Hematopoietic multipotent progenitor cell (in vitro differentiated cells): Measurements from ENCODE around the gene ZCCHC18. TPM values are rescaled to one million over a fixed set of nuclear protein-coding genes. Genes with fewer than 3 reads are reported as not detected.
"Not testable (repeated sequence)": the region's sequence is repeated elsewhere in the genome, so short reads cannot be mapped to it uniquely, and the experiment has no call there.

Source experiments
- DNase-seq, 3 donors: peaks; one replicate each; pipeline ENCODE4 v3.0.0-alpha.2; 2011 to 2015; ENCODE audit warnings: low read depth in 2 of 3, low spot score in 2 of 3
- total RNA-seq: library from RNA; depleted of rRNA; stranded (reverse); fragments of >200 nt; gene quantifications from one replicate; pipeline ENCODE4 v1.2.3, GENCODE V29; 2012

The ZCCHC18 gene
- 3.8 TPM for total RNA-seq

DNA sequence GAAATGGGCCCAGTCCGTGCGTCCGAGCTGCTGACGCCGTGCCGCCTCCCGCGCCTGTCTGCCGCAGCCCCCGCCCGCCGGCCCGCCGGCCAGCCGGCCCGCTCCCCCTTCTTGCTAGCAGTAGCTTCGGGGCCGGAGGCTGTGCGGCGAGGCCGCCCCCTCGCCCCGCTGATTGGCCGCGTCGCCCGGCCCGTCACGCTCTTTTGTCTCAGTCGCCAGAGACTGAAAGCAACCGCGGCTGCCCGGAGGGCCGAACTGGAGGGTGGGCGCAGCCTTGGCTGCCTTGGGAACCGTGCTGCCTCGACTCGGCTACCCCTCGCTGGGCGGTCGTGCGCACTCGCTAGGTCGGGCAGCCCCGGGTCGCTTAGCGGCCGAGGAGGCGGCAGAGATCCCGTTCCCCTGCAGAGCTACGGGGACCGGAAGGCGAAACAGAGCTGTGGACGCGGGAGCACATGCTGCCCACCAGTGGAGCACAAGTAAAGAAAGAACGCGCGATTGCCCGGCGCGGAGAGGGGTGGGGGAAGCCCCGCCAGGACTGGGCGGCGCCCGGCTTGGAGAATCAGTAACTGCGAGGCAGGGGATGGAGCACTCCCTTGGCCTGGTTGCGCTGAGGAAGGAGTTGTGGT, at the start of gene ZCCHC18:
TSS of gene ZCCHC18 (plus strand) at position 198 of the 626 bp plus-strand sequence. CDS start 1,589 bp downstream, outside the sequence.
- peak in 2 of 3 donors; percentile 25 to 36 for DNase-seq

DNA sequence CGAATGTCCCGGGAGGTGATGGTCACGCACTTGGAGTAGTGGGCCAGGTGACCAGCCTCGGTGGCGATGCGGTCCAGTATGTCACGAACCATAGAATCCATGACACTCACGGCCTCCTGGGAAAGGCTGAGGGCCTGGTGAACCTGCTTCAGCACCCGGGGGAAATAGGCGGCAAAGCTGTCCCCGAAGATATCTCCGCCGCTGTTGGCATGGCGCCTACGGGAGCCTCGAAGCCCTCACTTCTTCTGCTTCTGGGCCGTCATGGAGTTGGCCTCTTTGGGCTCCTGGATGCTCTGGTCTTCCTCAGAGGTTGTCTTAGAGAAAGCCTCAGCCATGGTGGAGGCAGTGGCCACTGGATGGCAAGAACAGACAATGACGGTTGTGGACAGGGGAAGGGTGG, 49.7 kb upstream of the ZCCHC18 start:
- DNase-seq: not testable (repeated sequence)

DNA sequence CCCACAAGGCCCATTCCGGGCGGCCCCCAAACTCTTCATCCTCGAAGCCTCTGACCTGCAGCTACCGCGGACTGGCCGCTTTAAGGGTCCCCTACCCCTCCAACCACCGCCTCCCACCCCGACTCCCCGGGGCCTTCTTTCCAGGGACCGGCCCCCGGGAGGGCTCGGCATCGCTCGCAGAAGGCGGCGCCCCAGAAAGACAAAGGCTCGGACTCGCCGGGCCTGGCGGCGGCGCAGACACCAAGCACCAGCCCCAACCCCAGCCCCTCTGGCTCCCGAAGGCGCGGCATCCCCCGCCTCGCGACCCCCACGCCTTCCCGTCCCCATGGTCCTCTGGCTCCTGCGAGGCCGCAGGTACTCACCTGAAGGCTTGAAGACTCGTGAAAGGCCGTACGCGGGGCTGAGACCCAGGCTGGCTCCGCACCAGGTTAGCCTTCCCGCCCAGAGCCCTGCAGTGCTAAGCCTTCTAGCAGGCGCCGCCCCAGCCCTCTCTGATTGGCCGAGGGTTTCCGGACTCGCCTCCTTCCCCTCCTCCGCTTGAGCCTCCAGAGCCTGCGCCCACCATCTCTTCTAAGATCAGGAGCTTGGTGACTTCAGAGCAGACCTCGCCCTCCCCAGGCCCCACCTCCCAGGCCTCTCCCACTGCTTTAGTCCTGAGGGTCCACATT, 36.4 kb upstream of the ZCCHC18 start, which contains the start of gene TMSB15C:
TSS of gene TMSB15C (minus strand) at position 459 of the 668 bp plus-strand sequence.
- DNase-seq: not testable (repeated sequence)

- not testable (repeated sequence) for DNase-seq
Measured at GRCh38 chrX:104077854-104078253, 34.5 kb upstream of the ZCCHC18 start.

DNA sequence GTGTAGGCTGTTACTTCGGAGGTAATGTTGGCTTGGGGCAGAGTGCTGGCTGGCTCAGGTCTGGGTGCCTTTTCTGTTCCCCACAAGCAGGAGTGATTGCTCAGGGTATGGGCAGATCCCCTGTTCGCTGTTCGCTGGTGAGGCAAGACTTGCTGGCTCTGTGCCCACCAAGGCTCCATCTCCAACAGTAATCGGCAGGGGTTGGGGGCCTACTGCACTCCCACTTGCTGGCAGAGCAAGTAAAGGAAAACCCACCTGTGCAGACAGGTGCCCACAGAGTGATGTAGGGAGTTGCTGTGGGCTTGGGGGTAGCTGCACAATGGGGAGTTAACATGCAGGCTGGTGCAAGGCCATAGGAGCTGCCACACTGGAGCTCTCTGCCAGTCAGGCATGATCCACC, 28.3 kb upstream of the ZCCHC18 start:
- DNase-seq: no peak

DNA sequence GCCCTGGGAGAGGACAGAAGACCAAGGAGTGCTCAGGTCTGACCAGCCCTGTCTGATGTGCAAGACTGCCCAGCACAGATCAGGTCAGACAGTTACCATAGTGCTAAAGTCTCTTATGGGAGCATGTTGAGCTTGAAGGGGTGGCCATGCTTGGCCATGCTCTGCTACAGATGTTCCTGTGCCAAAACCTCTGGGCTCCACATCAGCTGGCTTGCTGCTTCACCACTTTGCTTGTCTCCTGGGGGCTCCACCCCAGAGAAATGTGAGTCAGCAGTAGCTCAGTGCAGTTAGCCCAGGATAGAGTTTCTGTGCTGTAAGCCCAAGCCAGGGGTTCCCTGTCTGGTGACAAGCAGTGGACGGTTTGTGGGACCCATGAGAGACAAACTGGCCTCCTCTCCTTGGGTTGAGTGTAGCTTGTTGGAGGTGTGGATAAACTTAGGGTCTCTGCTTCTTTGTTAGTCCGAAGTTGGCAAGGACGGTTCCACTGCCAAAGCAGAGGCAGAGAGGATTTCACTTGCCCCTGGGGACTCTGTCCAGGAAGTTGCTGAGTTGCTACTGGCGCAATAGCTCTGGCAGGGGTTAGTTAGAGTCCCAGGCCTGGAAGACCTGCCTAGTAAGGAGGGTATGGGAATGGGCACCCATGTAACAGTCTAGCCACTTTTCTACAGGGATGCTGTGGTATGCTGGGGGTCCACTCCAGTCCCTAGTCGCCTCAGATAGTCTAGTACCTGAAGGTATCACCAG, 27.6 kb upstream of the ZCCHC18 start:
- DNase-seq: no peak

- DNase-seq: no peak
Measured at GRCh38 chrX:104085477-104085876, 26.8 kb upstream of the ZCCHC18 start.

DNA sequence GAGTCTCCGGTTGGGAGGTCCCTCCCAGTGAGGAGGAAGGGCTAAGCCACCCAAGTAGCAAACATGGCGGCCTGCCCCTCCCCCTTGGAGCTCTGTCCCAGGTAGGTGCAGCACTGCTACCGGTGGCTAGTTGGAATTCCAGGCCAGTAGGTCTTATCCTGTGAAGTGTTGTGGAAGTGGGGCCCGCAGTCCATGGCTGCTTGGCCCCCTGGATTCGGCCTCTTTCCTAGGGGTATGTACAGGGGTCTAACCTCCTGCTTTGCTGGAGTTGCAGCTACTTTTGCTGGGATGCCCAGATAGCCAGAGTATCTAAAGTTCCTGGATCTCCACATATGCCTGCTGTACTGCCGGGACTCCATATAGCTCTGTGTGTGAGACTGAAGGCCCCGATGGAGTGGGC, 26.4 kb upstream of the ZCCHC18 start:
- DNase-seq: no peak

DNA sequence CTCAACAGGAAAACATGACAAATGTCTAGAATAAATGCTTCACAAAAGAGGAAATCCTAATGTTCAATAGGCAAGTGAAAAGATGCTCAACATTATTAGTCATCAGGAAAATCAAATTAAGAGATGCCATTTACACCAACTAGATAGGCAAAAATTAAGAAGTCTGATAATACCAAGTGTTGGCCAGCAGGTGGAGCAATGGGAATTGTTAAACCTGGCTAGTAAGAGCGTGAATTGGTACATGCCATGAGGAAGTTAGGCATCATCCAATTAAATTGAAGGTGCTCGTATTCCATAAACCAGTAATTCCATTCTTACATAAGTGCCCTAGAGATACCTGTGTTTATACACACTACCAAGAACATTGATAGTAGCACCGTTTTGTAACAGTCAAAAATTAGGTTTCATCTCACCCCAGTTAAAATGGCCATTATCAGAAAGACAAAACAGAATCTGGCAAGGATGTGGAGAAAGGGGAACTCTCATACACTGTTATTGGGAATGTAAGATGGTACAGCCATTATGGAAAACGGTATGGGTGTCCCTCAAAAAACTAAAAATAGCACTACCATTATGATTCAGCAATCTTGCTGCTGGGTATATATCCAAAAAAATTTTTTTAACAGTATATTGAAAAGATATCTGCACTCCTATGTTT, 14.0 kb upstream of the ZCCHC18 start:
- peak; percentile 34 to 75 (median 68) for DNase-seq

GRCh38 chrX:104098919-104099318, 13.4 kb upstream of the ZCCHC18 start:
- no peak for DNase-seq

DNA sequence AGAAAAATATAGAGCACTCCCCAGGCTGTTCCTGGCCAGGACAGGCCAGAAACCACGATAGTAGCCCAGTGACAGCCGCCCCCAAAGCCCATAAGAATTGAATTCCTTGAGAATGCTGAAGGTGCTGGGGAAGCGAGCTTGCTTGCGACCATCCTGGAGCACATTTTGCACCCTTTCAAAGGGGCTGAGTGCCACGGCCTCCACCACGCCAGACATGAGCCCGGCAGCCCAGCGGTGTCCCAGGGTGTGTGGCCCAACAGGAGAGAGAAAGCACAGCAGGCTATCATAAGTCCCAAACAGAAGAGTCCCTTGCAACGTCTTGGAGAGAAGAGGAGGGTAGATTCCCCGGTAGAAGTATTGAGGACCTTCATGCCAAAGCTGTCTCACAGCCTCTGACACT, 7.6 kb upstream of the ZCCHC18 start:
- no peak for DNase-seq

DNA sequence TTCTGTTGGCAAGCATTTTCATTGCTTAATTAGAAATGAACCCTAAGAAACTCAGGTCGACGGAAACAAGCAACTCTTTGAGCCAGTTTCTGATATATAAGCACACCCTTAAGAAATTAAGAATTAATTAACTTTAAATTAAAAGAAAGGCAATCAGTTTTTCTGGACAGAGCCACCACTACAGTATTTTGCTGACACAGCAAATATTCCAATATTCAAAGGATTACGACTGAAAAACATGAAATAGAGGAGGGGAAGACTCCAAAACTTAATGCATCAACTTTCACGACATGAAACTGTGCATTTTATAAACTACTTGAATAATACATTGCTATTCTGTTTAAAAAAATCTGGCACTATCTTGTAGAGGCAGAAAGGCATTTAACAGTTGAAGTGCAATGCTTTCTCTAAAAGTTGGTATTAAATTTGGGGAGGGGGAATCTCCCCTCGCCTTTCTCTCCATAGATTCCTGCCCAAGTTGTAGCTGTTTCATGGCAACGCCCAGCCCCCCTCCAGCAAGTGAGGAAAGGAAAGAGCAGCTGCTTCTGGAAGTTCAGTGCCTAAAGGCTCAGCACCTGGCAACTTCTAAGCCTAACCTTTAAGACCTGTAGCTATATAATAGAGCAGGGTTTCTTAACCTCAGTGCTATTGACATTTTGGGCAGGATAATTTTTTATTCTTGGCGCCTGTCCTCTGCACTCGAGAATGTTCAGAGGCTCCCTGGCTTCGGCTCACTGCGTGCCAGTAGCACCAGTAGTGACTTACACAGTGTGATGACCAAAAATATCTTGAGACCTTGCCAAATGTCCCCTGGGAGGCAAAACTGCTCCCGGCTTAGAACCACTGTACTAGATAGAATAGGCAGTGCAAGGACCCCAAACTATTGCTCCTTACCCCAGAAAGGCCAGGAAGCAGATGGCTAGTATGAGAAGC, 6.7 kb upstream of the ZCCHC18 start:
- no peak for DNase-seq

DNA sequence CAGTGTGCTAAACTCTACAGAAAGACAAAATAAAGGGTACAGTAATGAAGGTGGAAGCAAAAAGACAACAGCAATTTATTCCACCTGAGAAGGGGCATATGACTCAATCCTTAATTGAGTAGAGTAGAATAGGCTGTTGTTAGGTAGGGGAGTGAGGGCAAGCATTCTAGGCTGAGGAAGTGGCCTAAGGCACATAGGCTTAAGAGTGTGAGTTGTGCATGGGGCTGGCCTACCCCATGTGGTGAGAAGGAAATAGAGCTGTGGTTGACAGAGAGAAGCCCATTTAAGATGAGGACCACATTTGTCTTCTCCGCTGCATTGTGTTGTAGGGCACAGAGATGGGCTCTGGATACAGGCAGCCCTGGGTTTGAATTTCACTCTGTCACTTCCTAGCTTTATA, 3.4 kb upstream of the ZCCHC18 start:
- no peak for DNase-seq

DNA sequence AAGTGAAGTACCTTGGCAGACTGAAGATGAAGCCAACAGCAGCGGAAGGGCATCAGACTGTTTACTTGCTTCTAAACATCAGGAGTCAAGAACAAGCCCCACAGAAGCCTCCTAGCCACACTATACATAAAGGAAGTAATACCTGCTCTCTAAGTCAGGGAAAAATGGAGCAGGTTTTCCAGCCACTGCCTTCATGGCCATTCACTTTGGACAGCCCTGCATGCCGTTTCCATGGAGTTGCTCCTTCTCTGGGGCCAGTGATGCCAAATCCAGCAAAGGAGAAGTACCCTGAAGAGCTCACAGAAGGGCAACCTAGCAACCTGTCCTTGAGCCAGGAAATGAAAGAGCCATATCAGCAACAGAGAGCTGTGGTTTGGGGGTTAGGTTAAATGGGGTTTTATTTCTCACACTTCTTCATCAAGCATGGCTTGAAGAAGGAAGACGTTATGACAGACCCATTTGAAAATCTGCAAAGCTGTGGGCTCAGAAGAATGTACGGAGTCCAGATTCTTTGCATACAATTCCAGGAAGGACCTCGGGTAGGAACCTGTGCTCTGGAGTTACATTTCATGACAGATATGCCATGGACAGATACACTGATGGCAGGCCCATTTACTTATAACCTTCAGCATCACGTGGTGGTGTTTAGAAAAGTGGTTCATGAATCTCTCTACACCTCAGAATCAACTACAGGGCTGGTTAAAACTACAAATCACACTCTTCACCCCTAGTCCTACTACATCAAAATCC, 1.7 kb upstream of the ZCCHC18 start:
- peak in 1 of 3 donors; percentile 30 for DNase-seq

DNA sequence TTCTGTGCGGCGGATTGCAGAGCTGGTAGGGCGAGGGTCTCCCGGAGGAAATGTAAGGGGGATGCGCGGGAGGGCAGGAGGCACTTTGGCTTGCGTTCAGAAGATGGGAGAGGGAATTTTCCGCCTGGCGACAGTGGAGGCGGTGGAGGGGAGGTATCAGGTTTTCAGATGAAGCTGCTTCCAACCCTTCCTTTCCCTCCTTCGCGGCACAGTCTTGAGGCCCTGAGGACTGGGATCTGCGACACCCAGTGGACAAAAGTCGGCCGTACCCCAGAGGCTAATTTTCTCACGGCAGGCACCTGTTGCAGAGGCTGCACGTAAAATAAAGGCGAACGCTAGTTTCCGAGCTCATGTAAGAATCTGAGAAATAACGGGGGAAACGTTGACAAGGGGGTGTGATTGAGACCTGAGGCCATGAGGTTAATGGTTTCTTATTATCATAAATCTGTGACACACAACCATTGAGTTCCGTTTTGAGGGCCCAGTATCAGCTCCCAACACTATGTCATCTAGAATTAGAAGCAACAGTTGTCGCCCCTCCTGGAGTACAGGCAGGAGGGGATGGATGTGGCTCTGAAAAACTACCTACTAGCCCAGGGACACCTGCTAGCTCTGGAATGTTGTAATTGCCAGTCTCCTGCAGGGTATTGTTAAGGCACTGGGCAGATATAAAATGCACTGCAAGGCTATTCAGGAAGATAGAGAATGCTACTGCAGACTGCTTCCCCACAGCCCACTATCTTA, 1.1 kb downstream of the ZCCHC18 start:
- peak in 2 of 3 donors; percentile 37 to 64 for DNase-seq

DNA sequence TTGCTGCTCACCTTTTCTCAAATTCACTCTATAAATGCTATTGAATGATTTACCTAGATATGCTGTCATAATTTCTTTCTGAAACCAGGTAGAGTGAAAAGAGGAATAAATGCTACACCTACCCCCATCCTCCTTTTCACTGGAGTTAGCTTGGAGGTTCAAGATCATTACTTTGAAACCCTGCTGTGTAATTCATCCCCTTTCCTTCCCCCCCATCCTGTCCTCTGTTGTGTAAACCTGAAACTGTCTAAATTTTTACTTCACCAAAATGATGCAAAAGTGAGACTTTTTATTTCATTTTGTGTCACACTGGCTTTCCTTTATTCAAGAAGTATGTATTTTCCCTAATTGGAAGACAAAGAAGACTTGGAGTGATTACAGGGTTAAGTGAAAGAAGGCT, 5.4 kb downstream of the ZCCHC18 start:
- no peak for DNase-seq

GRCh38 chrX:104118765-104119164, 6.4 kb downstream of the ZCCHC18 start:
- DNase-seq: no peak

GRCh38 chrX:104122829-104123228, 10.5 kb downstream of the ZCCHC18 start:
- peak in 1 of 3 donors; percentile 36 for DNase-seq

DNA sequence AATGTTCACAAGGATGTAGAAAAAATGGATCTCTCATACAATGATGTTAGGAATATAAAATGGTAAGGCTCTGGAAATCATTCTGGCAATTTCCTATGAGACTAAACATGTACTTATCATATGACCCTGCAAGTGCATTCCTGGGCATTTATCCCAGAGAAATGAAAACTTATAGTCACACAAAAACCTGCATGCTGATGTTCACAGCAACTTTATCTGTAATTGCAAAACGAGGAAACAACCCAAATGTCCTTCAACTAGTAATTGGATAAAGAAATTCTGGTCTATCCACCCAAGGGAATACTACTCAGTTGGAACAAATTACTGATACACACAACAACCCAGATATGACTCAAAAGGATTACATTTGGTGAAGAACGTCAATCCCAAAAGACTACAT, 14.5 kb downstream of the ZCCHC18 start:
- DNase-seq: no peak
